SK-N-MC (cell line): ENCODE results near the gene CIBAR2.

Experiments
- DNase-seq: peaks from one replicate; pipeline ENCODE4 v3.0.0-alpha.2; 2011; ENCODE audit warnings: low read depth, low spot score
- H3K27ac ChIP-seq: fragments of 200-600 bp; sonication (generic); 2 replicates; pipeline ENCODE4 v1.5.1; 2016; ENCODE audit warnings: mixed run types
- H3K36me3 ChIP-seq: fragments of 200-600 bp; sonication (generic); 2 replicates; pipeline ENCODE4 v1.6.1; 2017; ENCODE audit warnings: antibody characterized with exemption, low read length, mixed read lengths; ENCODE audit not compliant: insufficient read depth
- H3K4me3 ChIP-seq: fragments of 200-600 bp; sonication (generic); 2 replicates; pipeline ENCODE4 v1.5.1; 2016
- H3K9ac ChIP-seq: fragments of 200-600 bp; sonication (generic); 2 replicates; pipeline ENCODE4 v1.8.0; 2017; ENCODE audit warnings: mixed run types, mixed read lengths; ENCODE audit not compliant: insufficient read length
- H3K9me3 ChIP-seq: fragments of 200-600 bp; sonication (generic); 2 replicates; pipeline ENCODE4 v1.6.1; 2017; ENCODE audit warnings: low read depth, mild to moderate bottlenecking, antibody characterized with exemption, low read length, moderate library complexity, mixed read lengths
- EZH2 ChIP-seq: fragments of 200-600 bp; sonication (generic); IDR thresholded peaks from one replicate; pipeline ENCODE4 v1.6.1; 2017; ENCODE audit warnings: antibody characterized with exemption
- FOXP2 ChIP-seq: optimal IDR thresholded peaks from 2 replicates; pipeline ENCODE3; 2011; ENCODE audit warnings: mild to moderate bottlenecking, moderate library complexity; ENCODE audit not compliant: insufficient read depth; ENCODE audit errors: extremely low read length, control extremely low read depth
- POLR2AphosphoS5 ChIP-seq: IDR thresholded peaks from 2 replicates; pipeline ENCODE4 v1.6.1; 2012; ENCODE audit warnings: mild to moderate bottlenecking, low read depth, low read length, borderline replicate concordance

Gene CIBAR2

GRCh38 chr16:85052536-85052935 lies 59.7 kb downstream of the CIBAR2 start:
- no peaks in the 10 kb centered on the region for H3K36me3 ChIP-seq
- DNase-seq: no peak
- no peak for TF ChIP-seq EZH2
- TF ChIP-seq POLR2AphosphoS5: no peak
- no peak for TF ChIP-seq FOXP2
- H3K9ac ChIP-seq: no peak overlapping the region
- H3K9me3 ChIP-seq: no peaks in the 10 kb centered on the region
- no peak overlapping the region for H3K27ac ChIP-seq
- H3K4me3 ChIP-seq: no peak overlapping the region

- Histone ChIP-seq H3K27ac (no peak overlapping the region), H3K9ac (no peak overlapping the region), H3K9me3 (no peaks in the 10 kb centered on the region), H3K4me3 (no peak overlapping the region), H3K36me3 (no peaks in the 10 kb centered on the region)
- DNase-seq: no peak
- TF ChIP-seq FOXP2 (no peak), POLR2AphosphoS5 (no peak), EZH2 (no peak)
These were observed 60.6 kb downstream of the CIBAR2 start for GRCh38 chr16:85051683-85052082.

- Histone ChIP-seq H3K9ac (no peak overlapping the region), H3K27ac (no peak overlapping the region), H3K4me3 (no peak overlapping the region), H3K36me3 (no peaks in the 10 kb centered on the region), H3K9me3 (no peaks in the 10 kb centered on the region)
- TF ChIP-seq POLR2AphosphoS5 (no peak), EZH2 (no peak), FOXP2 (no peak)
- no peak for DNase-seq
These were observed 61.1 kb downstream of the CIBAR2 start for GRCh38 chr16:85051067-85051581.

GRCh38 chr16:85049706-85050305 lies 62.5 kb downstream of the CIBAR2 start:
- Histone ChIP-seq H3K27ac (no peak overlapping the region), H3K4me3 (no peak overlapping the region), H3K9ac (no peak overlapping the region), H3K36me3 (no peaks in the 10 kb centered on the region), H3K9me3 (no peaks in the 10 kb centered on the region)
- TF ChIP-seq FOXP2 (no peak), EZH2 (no peak), POLR2AphosphoS5 (no peak)
- no peak for DNase-seq

GRCh38 chr16:85048921-85049562 lies 63.2 kb downstream of the CIBAR2 start:
- H3K36me3 ChIP-seq: no peaks in the 10 kb centered on the region
- no peak overlapping the region for H3K4me3 ChIP-seq
- no peaks in the 10 kb centered on the region for H3K9me3 ChIP-seq
- H3K9ac ChIP-seq: no peak overlapping the region
- no peak overlapping the region for H3K27ac ChIP-seq
- no peak for TF ChIP-seq POLR2AphosphoS5
- TF ChIP-seq FOXP2: no peak
- TF ChIP-seq EZH2: no peak
- no peak for DNase-seq
